ENCODE results near the gene CTDP1.
"Not testable (repeated sequence)": the region's sequence is repeated elsewhere in the genome, so short reads cannot be mapped to it uniquely, and the experiment has no call there.

CTDP1 gene

GRCh38 chr18:79748321-79749180 lies 68.9 kb downstream of the CTDP1 start:
- Histone ChIP-seq H3K9ac (ENCODE audit: low read length) (no peak overlapping the region), H3K4me3 (ENCODE audit: low read depth, low read length) (no peak overlapping the region), H3K27ac (ENCODE audit: low read depth, low read length) (no peak overlapping the region), H3K9me3 (ENCODE audit: control insufficient read depth, insufficient read depth, low read depth, low read length) (no peaks in the 10 kb centered on the region), H3K4me1 (ENCODE audit: control insufficient read depth, insufficient read depth, low read length) (no peaks in the 10 kb centered on the region), H3K36me3 (ENCODE audit: control insufficient read depth, insufficient read depth, low read length) (peaks cover 30% of the 10 kb centered on the region), H3K27me3 (ENCODE audit: control insufficient read depth, insufficient read depth, low read length) (no peaks in the 10 kb centered on the region)

- Histone ChIP-seq H3K27ac (ENCODE audit: low read depth, low read length) (no peak overlapping the region), H3K27me3 (ENCODE audit: control insufficient read depth, insufficient read depth, low read length) (no peaks in the 10 kb centered on the region), H3K36me3 (ENCODE audit: control insufficient read depth, insufficient read depth, low read length) (peaks cover 33% of the 10 kb centered on the region), H3K9ac (ENCODE audit: low read length) (no peak overlapping the region), H3K4me1 (ENCODE audit: control insufficient read depth, insufficient read depth, low read length) (no peaks in the 10 kb centered on the region), H3K9me3 (ENCODE audit: control insufficient read depth, insufficient read depth, low read depth, low read length) (no peaks in the 10 kb centered on the region), H3K4me3 (ENCODE audit: low read depth, low read length) (no peak overlapping the region)
Measured at GRCh38 chr18:79749251-79750191, 69.9 kb downstream of the CTDP1 start.

- Histone ChIP-seq H3K27ac (ENCODE audit: low read depth, low read length) (no peak overlapping the region), H3K9me3 (ENCODE audit: control insufficient read depth, insufficient read depth, low read depth, low read length) (no peaks in the 10 kb centered on the region), H3K36me3 (ENCODE audit: control insufficient read depth, insufficient read depth, low read length) (peaks cover 46% of the 10 kb centered on the region), H3K9ac (ENCODE audit: low read length) (no peak overlapping the region), H3K4me1 (ENCODE audit: control insufficient read depth, insufficient read depth, low read length) (no peaks in the 10 kb centered on the region), H3K27me3 (ENCODE audit: control insufficient read depth, insufficient read depth, low read length) (no peaks in the 10 kb centered on the region), H3K4me3 (ENCODE audit: low read depth, low read length) (no peak overlapping the region)
Measured at GRCh38 chr18:79750980-79751571, 71.5 kb downstream of the CTDP1 start.

GRCh38 chr18:79751918-79752578 lies 72.4 kb downstream of the CTDP1 start:
- H3K27ac ChIP-seq (ENCODE audit: low read depth, low read length); H3K4me3 ChIP-seq (ENCODE audit: low read depth, low read length); H3K9me3 ChIP-seq (ENCODE audit: control insufficient read depth, insufficient read depth, low read depth, low read length); H3K4me1 ChIP-seq (ENCODE audit: control insufficient read depth, insufficient read depth, low read length); H3K27me3 ChIP-seq (ENCODE audit: control insufficient read depth, insufficient read depth, low read length); H3K9ac ChIP-seq (ENCODE audit: low read length): not testable (repeated sequence)
- peaks cover 41% of the 10 kb centered on the region for H3K36me3 ChIP-seq (ENCODE audit: control insufficient read depth, insufficient read depth, low read length)

GRCh38 chr18:79752946-79753345 lies 73.3 kb downstream of the CTDP1 start:
- H3K9me3 ChIP-seq (ENCODE audit: control insufficient read depth, insufficient read depth, low read depth, low read length); H3K27me3 ChIP-seq (ENCODE audit: control insufficient read depth, insufficient read depth, low read length); H3K9ac ChIP-seq (ENCODE audit: low read length); H3K4me3 ChIP-seq (ENCODE audit: low read depth, low read length); H3K27ac ChIP-seq (ENCODE audit: low read depth, low read length); H3K4me1 ChIP-seq (ENCODE audit: control insufficient read depth, insufficient read depth, low read length): not testable (repeated sequence)
- peaks cover 35% of the 10 kb centered on the region for H3K36me3 ChIP-seq (ENCODE audit: control insufficient read depth, insufficient read depth, low read length)

GRCh38 chr18:79753391-79753851 lies 73.8 kb downstream of the CTDP1 start:
- Histone ChIP-seq H3K36me3 (ENCODE audit: control insufficient read depth, insufficient read depth, low read length) (peaks cover 33% of the 10 kb centered on the region), H3K4me3 (ENCODE audit: low read depth, low read length) (no peak overlapping the region), H3K9me3 (ENCODE audit: control insufficient read depth, insufficient read depth, low read depth, low read length) (no peaks in the 10 kb centered on the region), H3K9ac (ENCODE audit: low read length) (no peak overlapping the region), H3K4me1 (ENCODE audit: control insufficient read depth, insufficient read depth, low read length) (no peaks in the 10 kb centered on the region), H3K27ac (ENCODE audit: low read depth, low read length) (no peak overlapping the region), H3K27me3 (ENCODE audit: control insufficient read depth, insufficient read depth, low read length) (no peaks in the 10 kb centered on the region)

- Histone ChIP-seq H3K9ac (ENCODE audit: low read length) (no peak overlapping the region), H3K4me3 (ENCODE audit: low read depth, low read length) (no peak overlapping the region), H3K27me3 (ENCODE audit: control insufficient read depth, insufficient read depth, low read length) (no peaks in the 10 kb centered on the region), H3K4me1 (ENCODE audit: control insufficient read depth, insufficient read depth, low read length) (no peaks in the 10 kb centered on the region), H3K9me3 (ENCODE audit: control insufficient read depth, insufficient read depth, low read depth, low read length) (no peaks in the 10 kb centered on the region), H3K27ac (ENCODE audit: low read depth, low read length) (no peak overlapping the region), H3K36me3 (ENCODE audit: control insufficient read depth, insufficient read depth, low read length) (peaks cover 30% of the 10 kb centered on the region)
Measured at GRCh38 chr18:79754022-79754761, 74.6 kb downstream of the CTDP1 start.

- Histone ChIP-seq H3K4me1 (ENCODE audit: control insufficient read depth, insufficient read depth, low read length) (no peaks in the 10 kb centered on the region), H3K27me3 (ENCODE audit: control insufficient read depth, insufficient read depth, low read length) (no peaks in the 10 kb centered on the region), H3K27ac (ENCODE audit: low read depth, low read length) (no peak overlapping the region), H3K9me3 (ENCODE audit: control insufficient read depth, insufficient read depth, low read depth, low read length) (no peaks in the 10 kb centered on the region), H3K4me3 (ENCODE audit: low read depth, low read length) (no peak overlapping the region), H3K36me3 (ENCODE audit: control insufficient read depth, insufficient read depth, low read length) (peaks cover 30% of the 10 kb centered on the region), H3K9ac (ENCODE audit: low read length) (no peak overlapping the region)
Measured at GRCh38 chr18:79754831-79755351, 75.3 kb downstream of the CTDP1 start.

GRCh38 chr18:79755496-79756142 lies 76.0 kb downstream of the CTDP1 start:
- no peaks in the 10 kb centered on the region for H3K9me3 ChIP-seq (ENCODE audit: control insufficient read depth, insufficient read depth, low read depth, low read length)
- H3K36me3 ChIP-seq (ENCODE audit: control insufficient read depth, insufficient read depth, low read length) = peaks cover 30% of the 10 kb centered on the region
- H3K27ac ChIP-seq (ENCODE audit: low read depth, low read length) = no peak overlapping the region
- H3K27me3 ChIP-seq (ENCODE audit: control insufficient read depth, insufficient read depth, low read length) = no peaks in the 10 kb centered on the region
- no peak overlapping the region for H3K4me3 ChIP-seq (ENCODE audit: low read depth, low read length)
- no peaks in the 10 kb centered on the region for H3K4me1 ChIP-seq (ENCODE audit: control insufficient read depth, insufficient read depth, low read length)
- H3K9ac ChIP-seq (ENCODE audit: low read length) = no peak overlapping the region

Data from HUES6 (cell line).